K562 (cell line): ENCODE measurements around the gene MON2. TPM values are rescaled to one million over a fixed set of nuclear protein-coding genes. Genes with fewer than 3 reads are reported as not detected.

Source experiments
- ADNP ChIP-seq: fragments of 200-800 bp; sonication (Bioruptor generic); IDR thresholded peaks from 2 replicates; pipeline ENCODE4 v1.6.1; 2016; ENCODE audit warnings: missing genetic modification characterization, missing compliant biosample characterization
- ARID2 ChIP-seq: fragments of 450-650 bp; IDR thresholded peaks from 2 replicates; pipeline ENCODE4 v1.6.1; 2017; ENCODE audit warnings: antibody characterized with exemption, mild to moderate bottlenecking
- HIVEP1 ChIP-seq: fragments of 250-450 bp; sonication (Bioruptor Pico); IDR thresholded peaks from 2 replicates; pipeline ENCODE4 v1.4.0; 2020; ENCODE audit warnings: mild to moderate bottlenecking
- MAZ ChIP-seq, 2 experiments: fragments of 450-650 bp in 1 of 2; sonication (generic) in 1 of 2; formaldehyde crosslinking; IDR thresholded peaks in 1 of 2; conservative IDR thresholded peaks in 1 of 2; 2 replicates each; pipeline versions ENCODE4 v1.4.0 to v1.5.0; 2020; ENCODE audit warnings: mild to moderate bottlenecking in 1 of 2, missing genetic modification reagents in 1 of 2
- MTF1 ChIP-seq: fragments of 250-450 bp; sonication (Bioruptor Pico); IDR thresholded peaks from 2 replicates; pipeline ENCODE4 v1.9.0; 2021; ENCODE audit warnings: moderate library complexity, mild to moderate bottlenecking, inconsistent platforms, borderline replicate concordance
- NCOR1 ChIP-seq: fragments of 450-650 bp; IDR thresholded peaks from 2 replicates; pipeline ENCODE4 v1.6.1; 2016; ENCODE audit warnings: mild to moderate bottlenecking, moderate library complexity
- RBM39 ChIP-seq: fragments of 200-400 bp; formaldehyde crosslinking; optimal IDR thresholded peaks from 2 replicates; pipeline ENCODE3; 2018; ENCODE audit warnings: low read depth, low read length
- SP1 ChIP-seq: sonication (generic); formaldehyde crosslinking; IDR thresholded peaks from 2 replicates; pipeline ENCODE4 v1.8.1; 2022; ENCODE audit warnings: mild to moderate bottlenecking, missing genetic modification reagents
- SRSF1 ChIP-seq: fragments of 200-400 bp; formaldehyde crosslinking; IDR thresholded peaks from 2 replicates; pipeline ENCODE4 v1.6.1; 2017; ENCODE audit warnings: mild to moderate bottlenecking, low read depth, low read length, moderate library complexity
- ZNF318 ChIP-seq, 2 experiments: fragments of 450-650 bp; IDR thresholded peaks; 2 replicates each; pipeline ENCODE4 v1.6.1; 2016; ENCODE audit warnings: mild to moderate bottlenecking in 2 of 2, borderline replicate concordance in 1 of 2, low read depth in 1 of 2, moderate library complexity in 1 of 2
- ZNF518B ChIP-seq: fragments of 250-450 bp; sonication (Bioruptor Pico); IDR thresholded peaks from 2 replicates; pipeline ENCODE4 v1.5.0; 2021; ENCODE audit warnings: mild to moderate bottlenecking, moderate library complexity
- ZZZ3 ChIP-seq: fragments of 450-650 bp; IDR thresholded peaks from 2 replicates; pipeline ENCODE4 v1.6.1; 2016; ENCODE audit warnings: antibody characterized with exemption, mild to moderate bottlenecking, moderate library complexity
- polyA plus RNA-seq, 8 experiments: library from polyadenylated mRNA; depleted of rRNA in 4 of 8; stranded (reverse) in 5 of 8; unstranded in 3 of 8; fragments of >200 nt; fragmentation: Nextera tagmentation in 2 of 8; fragmentation: Illumina TruSeq in 1 of 8; extraction: Ambion mirVana in 2 of 8; extraction: Trizol in 1 of 8; gene quantifications; 2 replicates each; pipeline versions ENCODE4 v1.2.1 to v1.2.3, GENCODE V29; 2011 to 2014; ENCODE audit warnings: inconsistent platforms in 1 of 8, missing spikeins in 1 of 8
- total RNA-seq, 7 experiments: library from RNA; depleted of rRNA in 6 of 7; stranded (reverse); fragments of >200 nt in 6 of 7; fragmentation: Illumina TruSeq in 2 of 7; extraction: Trizol in 2 of 7; gene quantifications; 2 replicates each; pipeline versions ENCODE4 v1.2.1 to v1.2.3, GENCODE V29; 2011 to 2021; ENCODE audit warnings: low replicate concordance in 1 of 7

MON2 gene
- total and polyA plus RNA-seq, 9 of the 15 experiments (the other 6 are each of a cell fraction or from before 2014, with no cell fraction given), result 3.6 to 31.6 (median 16.8) TPM

DNA sequence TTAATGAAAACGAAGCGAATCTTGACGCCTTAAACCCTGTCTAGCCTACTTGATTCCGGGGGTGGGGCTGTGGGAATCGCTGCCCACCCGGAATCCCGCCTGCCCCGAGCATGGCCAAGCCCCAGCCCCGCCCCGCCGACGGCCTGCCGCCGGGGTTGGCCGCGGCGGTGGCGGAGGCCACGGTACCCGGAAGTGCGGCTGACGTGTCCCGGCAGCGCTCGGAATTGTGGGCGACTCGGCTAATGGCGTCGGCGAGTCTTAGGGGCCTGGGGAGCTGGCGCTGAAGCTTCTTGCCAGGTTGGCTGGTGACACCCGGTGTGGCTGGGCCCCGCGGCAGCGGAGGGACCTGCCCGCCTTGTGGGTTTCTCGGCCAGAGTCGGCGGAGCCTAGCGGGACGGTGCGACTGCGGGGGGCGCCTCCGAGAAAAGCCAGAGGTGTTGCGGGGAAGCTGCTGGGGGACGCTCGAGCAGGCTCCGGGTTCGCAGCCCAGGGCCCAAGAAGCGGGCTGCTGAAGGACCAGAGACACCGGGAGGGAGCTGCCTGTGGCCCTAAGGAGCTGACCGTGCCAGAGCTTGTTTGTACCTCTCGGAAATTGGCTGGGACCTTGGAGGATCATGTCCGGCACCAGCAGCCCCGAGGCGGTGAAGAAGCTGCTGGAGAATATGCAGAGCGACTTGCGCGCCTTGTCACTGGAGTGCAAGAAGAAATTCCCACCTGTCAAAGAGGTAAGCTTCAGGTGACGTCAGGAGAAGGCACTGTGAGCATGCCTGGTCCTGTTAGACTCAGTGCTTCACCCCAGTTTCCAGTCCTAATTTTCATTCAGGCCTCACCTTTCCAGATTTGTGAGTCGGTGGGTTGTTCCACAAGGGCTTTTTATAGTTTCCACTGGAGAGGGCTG lies at the start of gene MON2 (continued):
- TF ChIP-seq ZNF318 (IDR thresholded peaks at IDR 0.05; ENCODE audit: borderline replicate concordance in 1 of 2, low read depth in 1 of 2) (no peak), MAZ (CRISPR knock-in tag; conservative IDR thresholded peaks at IDR 0.05 in 1 of 2, IDR thresholded peaks at IDR 0.05 in 1 of 2) (peak; percentile 40 to 73), NCOR1 (no peak), ZZZ3 (no peak), SP1 (CRISPR knock-in tag) (no peak; the same call in 1 of the 2 replicates), RBM39 (no peak), ZNF518B (CRISPR knock-in tag) (no peak), ADNP (no peak), ARID2 (no peak), HIVEP1 (CRISPR knock-in tag) (no peak), MTF1 (no peak), SRSF1 (no peak)
